OCI-LY1 (cell line): Measurements from ENCODE around the gene FLG2.

ENCODE experiments used
- H2AFZ ChIP-seq: fragments of 200-600 bp; sonication (generic), shearing (Covaris generic); 2 replicates; pipeline ENCODE4 v1.6.0; 2014; ENCODE audit warnings: antibody characterized with exemption, mild to moderate bottlenecking, low read length
- H3F3A ChIP-seq: fragments of 200-600 bp; sonication (generic), shearing (Covaris generic); 2 replicates; pipeline ENCODE4 v1.6.0; 2014; ENCODE audit warnings: mild to moderate bottlenecking, antibody characterized with exemption, low read length, moderate library complexity; ENCODE audit not compliant: insufficient read depth
- H3K27ac ChIP-seq: fragments of 200-600 bp; sonication (generic); 2 replicates; pipeline ENCODE4 v1.5.1; 2014; ENCODE audit warnings: low read length, mixed run types, mild to moderate bottlenecking, low read depth; ENCODE audit not compliant: poor library complexity, severe bottlenecking
- H3K27me3 ChIP-seq: fragments of 200-600 bp; sonication (generic); 2 replicates; pipeline ENCODE4 v1.6.0; 2014; ENCODE audit warnings: antibody characterized with exemption, mild to moderate bottlenecking, low read length, moderate library complexity; ENCODE audit not compliant: insufficient read depth
- H3K36me3 ChIP-seq: fragments of 200-600 bp; sonication (generic); 2 replicates; pipeline ENCODE4 v1.6.1; 2014; ENCODE audit warnings: mild to moderate bottlenecking, antibody characterized with exemption, low read length, moderate library complexity, mixed read lengths; ENCODE audit not compliant: insufficient read depth
- H3K4me1 ChIP-seq: fragments of 200-600 bp; sonication (generic); 2 replicates; pipeline ENCODE4 v1.5.1; 2014; ENCODE audit warnings: mild to moderate bottlenecking, low read length, moderate library complexity; ENCODE audit not compliant: insufficient read depth, severe bottlenecking
- H3K4me2 ChIP-seq: fragments of 200-600 bp; sonication (generic), shearing (Covaris generic); 2 replicates; pipeline ENCODE4 v1.6.1; 2014; ENCODE audit warnings: low read length
- H3K4me3 ChIP-seq: fragments of 200-600 bp; sonication (generic); 2 replicates; pipeline ENCODE4 v1.5.1; 2014; ENCODE audit warnings: low read length, low read depth, mild to moderate bottlenecking, mixed read lengths; ENCODE audit not compliant: poor library complexity, severe bottlenecking
- H3K79me2 ChIP-seq: fragments of 200-600 bp; shearing (Covaris generic); 2 replicates; pipeline ENCODE4 v1.6.1; 2016; ENCODE audit warnings: mixed run types, low read length, mixed read lengths; ENCODE audit not compliant: insufficient read depth
- H3K9ac ChIP-seq: fragments of 200-600 bp; sonication (generic), shearing (Covaris generic); 2 replicates; pipeline ENCODE4 v1.6.1; 2014; ENCODE audit warnings: mild to moderate bottlenecking, low read length, mixed read lengths
- H3K9me2 ChIP-seq: fragments of 200-600 bp; sonication (generic), shearing (Covaris generic); 2 replicates; pipeline ENCODE4 v1.6.1; 2014; ENCODE audit warnings: low read depth, mild to moderate bottlenecking, low read length, mixed read lengths
- H3K9me3 ChIP-seq: fragments of 200-600 bp; shearing (Covaris generic); 2 replicates; pipeline ENCODE4 v1.6.1; 2014; ENCODE audit warnings: low read length, mixed read lengths
- H4K20me1 ChIP-seq: fragments of 200-600 bp; sonication (generic), shearing (Covaris generic); 2 replicates; pipeline ENCODE4 v1.6.0; 2016; ENCODE audit warnings: mild to moderate bottlenecking, low read length; ENCODE audit not compliant: insufficient read depth
- CTCF ChIP-seq: fragments of 200-600 bp; sonication (generic), shearing (Covaris generic); IDR thresholded peaks from 2 replicates; pipeline ENCODE4 v1.5.1; 2017; ENCODE audit warnings: mild to moderate bottlenecking, antibody characterized with exemption, low read length, moderate library complexity, mixed read lengths
- EZH2 ChIP-seq: fragments of 200-600 bp; sonication (generic), shearing (Covaris generic); IDR thresholded peaks from 2 replicates; pipeline ENCODE4 v1.8.0; 2017; ENCODE audit warnings: borderline replicate concordance, mixed run types, mild to moderate bottlenecking, antibody characterized with exemption, low read length, moderate library complexity, mixed read lengths

The FLG2 gene

DNA sequence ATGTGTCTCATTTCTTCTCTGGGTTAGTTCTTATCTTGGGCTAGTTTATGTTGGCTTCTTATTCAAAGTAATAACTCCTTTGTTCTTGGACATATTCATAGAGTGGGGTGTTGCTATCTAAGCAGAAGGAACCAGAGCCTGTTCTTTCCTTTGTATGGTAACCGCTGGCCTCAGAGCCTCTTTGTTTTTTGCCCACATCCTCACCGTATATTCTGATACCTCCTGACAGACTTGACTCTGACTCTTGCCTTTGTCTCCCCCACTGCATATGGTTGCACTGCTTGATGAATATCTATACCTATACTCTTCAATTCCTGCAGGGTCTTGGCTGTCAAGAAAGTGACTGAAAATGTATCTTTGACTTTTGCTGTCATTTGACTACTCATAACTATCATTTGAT, 10.2 kb downstream of the FLG2 start:
- Histone ChIP-seq H3K9me3 (no peaks in the 10 kb centered on the region), H3K4me1 (no peaks in the 10 kb centered on the region), H3K4me3 (no peak overlapping the region), H3K27me3 (no peaks in the 10 kb centered on the region), H2AFZ (no peak overlapping the region), H3K27ac (no peak overlapping the region), H3K9me2 (no peaks in the 10 kb centered on the region), H4K20me1 (no peaks in the 10 kb centered on the region), H3F3A (no peaks in the 10 kb centered on the region), H3K9ac (no peak overlapping the region), H3K4me2 (no peak overlapping the region), H3K79me2 (no peaks in the 10 kb centered on the region), H3K36me3 (no peaks in the 10 kb centered on the region)
- no peak for TF ChIP-seq CTCF
- TF ChIP-seq EZH2: no peak

DNA sequence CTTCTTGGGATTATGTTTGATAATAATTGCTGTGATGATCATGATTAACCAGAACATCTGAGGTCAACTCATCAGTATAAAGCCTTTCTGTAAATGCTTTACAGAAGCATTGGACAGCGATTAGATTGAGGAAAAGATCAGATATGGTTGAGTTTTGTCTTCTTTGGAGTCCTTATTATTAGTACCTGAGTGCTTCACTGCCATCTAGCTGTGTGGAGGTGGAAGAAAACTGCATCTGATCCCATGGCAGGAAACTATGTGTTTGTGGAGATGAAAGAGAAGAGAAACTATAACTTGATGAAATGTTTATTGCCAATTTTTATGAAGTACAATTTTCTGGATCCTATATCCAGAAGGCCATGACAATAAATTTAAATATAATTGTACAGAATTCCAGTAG, 11.4 kb downstream of the FLG2 start:
- Histone ChIP-seq H3K27me3 (no peaks in the 10 kb centered on the region), H3F3A (no peaks in the 10 kb centered on the region), H3K4me2 (no peak overlapping the region), H3K4me1 (no peaks in the 10 kb centered on the region), H2AFZ (no peak overlapping the region), H3K9me3 (no peaks in the 10 kb centered on the region), H3K36me3 (no peaks in the 10 kb centered on the region), H3K9me2 (no peaks in the 10 kb centered on the region), H3K79me2 (no peaks in the 10 kb centered on the region), H3K27ac (no peak overlapping the region), H3K9ac (no peak overlapping the region), H4K20me1 (no peaks in the 10 kb centered on the region), H3K4me3 (no peak overlapping the region)
- TF ChIP-seq CTCF (peak; percentile 35; the same call in 1 of the 2 replicates), EZH2 (no peak)

DNA sequence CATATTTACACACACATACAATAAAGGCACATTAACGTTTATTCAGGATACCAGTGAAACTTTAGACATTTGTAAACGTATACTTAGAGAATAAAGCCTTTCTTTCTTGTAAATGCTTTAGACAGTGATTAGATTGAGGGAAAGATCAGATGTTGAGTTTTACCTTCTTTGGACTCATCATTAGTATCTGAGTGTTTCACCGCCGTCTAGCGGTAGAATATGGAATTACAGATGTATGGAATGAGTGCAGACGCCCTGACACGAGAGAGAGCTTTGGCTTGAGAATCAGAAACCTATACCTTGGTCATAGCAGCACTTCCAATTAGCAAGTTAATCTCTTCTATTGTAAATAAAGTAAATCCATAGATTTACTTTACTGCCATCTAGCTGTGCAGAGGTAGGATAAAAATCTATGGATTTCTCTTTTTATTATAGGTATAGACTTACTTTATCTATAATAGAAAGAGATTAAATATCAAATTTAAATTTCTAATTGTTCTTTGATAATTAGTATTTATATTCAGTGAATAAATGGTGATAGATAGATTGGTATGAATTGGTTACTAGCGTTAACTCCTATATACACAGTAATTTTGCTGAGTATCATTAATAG, 12.6 kb downstream of the FLG2 start:
- Histone ChIP-seq H2AFZ (no peak overlapping the region), H3K4me3 (no peak overlapping the region), H3K9me3 (no peaks in the 10 kb centered on the region), H3K27ac (no peak overlapping the region), H3K9ac (no peak overlapping the region), H3K4me1 (no peaks in the 10 kb centered on the region), H4K20me1 (no peaks in the 10 kb centered on the region), H3F3A (no peaks in the 10 kb centered on the region), H3K27me3 (no peaks in the 10 kb centered on the region), H3K4me2 (no peak overlapping the region), H3K9me2 (no peaks in the 10 kb centered on the region), H3K79me2 (no peaks in the 10 kb centered on the region), H3K36me3 (no peaks in the 10 kb centered on the region)
- TF ChIP-seq CTCF: peak; percentile 80
- TF ChIP-seq EZH2: no peak
